Ectodermal cell (in vitro differentiated cells): Measurements from ENCODE around the gene PIP5K1C.

Experiments used
- H3K27ac ChIP-seq: 2 replicates; pipeline ENCODE4 v1.7.0; 2013; ENCODE audit warnings: mild to moderate bottlenecking, low read depth, low read length; ENCODE audit not compliant: insufficient read depth, poor library complexity, severe bottlenecking
- H3K27me3 ChIP-seq: 2 replicates; pipeline ENCODE4 v1.7.0; 2013; ENCODE audit warnings: mild to moderate bottlenecking, low read length; ENCODE audit not compliant: insufficient read depth, control insufficient read depth, poor library complexity, severe bottlenecking
- H3K36me3 ChIP-seq: one replicate; pipeline ENCODE4 v1.7.0; 2013; ENCODE audit warnings: low read length; ENCODE audit not compliant: control insufficient read depth, insufficient read depth
- H3K4me1 ChIP-seq: one replicate; pipeline ENCODE4 v1.7.0; 2013; ENCODE audit warnings: low read length; ENCODE audit not compliant: control insufficient read depth, insufficient read depth
- H3K4me3 ChIP-seq: 2 replicates; pipeline ENCODE4 v1.7.0; 2013; ENCODE audit warnings: low read depth, low read length, control low read depth; ENCODE audit not compliant: insufficient read depth
- H3K9me3 ChIP-seq: 2 replicates; pipeline ENCODE4 v1.7.0; 2013; ENCODE audit warnings: mild to moderate bottlenecking, low read length, moderate library complexity; ENCODE audit not compliant: control insufficient read depth
- WGBS, 2 experiments: methylation state at CpG; one replicate each; pipeline ENCODE4 v1.1.7; 2013; ENCODE audit warnings: missing lambda C conversion rate in 2 of 2; 5-methylcytosine and 5-hydroxymethylcytosine counted together

The PIP5K1C gene

DNA sequence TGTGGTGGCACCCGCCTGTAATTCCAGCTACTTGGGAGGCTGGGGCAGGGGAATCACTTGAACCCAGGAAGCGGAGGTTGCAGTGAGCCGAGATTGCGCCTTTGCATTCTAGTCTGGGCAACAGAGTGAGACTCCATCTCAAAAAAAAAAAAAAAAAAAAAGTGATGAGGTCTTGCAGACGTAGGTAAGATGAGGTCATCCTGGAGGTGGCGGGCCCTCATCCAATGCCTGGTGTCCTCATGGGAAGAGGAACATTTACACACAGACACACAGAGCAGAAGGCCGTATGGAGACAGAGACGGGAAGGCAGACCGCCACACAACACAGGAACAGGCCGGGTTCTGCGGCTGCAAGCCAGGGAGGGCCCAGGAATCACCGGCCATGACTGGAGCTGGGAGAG lies 78.0 kb downstream of the PIP5K1C start:
- no peaks in the 10 kb centered on the region for H3K27me3 ChIP-seq
- no peak overlapping the region for H3K27ac ChIP-seq
- no peaks in the 10 kb centered on the region for H3K36me3 ChIP-seq
- H3K4me3 ChIP-seq: no peak overlapping the region
- H3K9me3 ChIP-seq: no peaks in the 10 kb centered on the region
- peaks cover 4% of the 10 kb centered on the region for H3K4me1 ChIP-seq
- WGBS, 2 experiments: 88 to 92% methylated on average over 12 of the region's 12 CpGs

DNA sequence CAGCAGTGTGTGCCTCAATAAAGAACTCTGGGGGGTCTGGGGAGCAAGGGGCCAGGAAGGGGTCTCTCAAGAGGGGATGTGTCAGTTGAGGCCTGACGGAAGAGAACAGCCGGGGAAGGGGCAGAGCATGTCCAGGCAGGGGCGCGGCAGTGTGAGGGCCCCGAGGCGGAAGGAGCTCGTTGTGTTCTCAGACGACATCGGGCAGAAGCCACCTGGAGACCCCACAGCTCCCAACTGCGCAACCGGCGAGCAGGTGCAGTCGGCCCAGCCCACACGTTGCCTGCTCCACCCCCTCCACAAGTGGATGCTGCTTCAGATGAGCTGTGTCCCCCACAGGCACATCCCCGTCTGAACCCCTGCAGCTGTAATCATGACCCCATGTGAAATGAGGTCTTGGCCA lies 78.6 kb downstream of the PIP5K1C start:
- H3K27ac ChIP-seq: no peak overlapping the region
- no peaks in the 10 kb centered on the region for H3K36me3 ChIP-seq
- H3K4me1 ChIP-seq: peaks cover 4% of the 10 kb centered on the region
- no peaks in the 10 kb centered on the region for H3K9me3 ChIP-seq
- 96 to 97% methylated on average over 15 of the region's 15 CpGs for WGBS, 2 experiments
- H3K4me3 ChIP-seq: no peak overlapping the region
- H3K27me3 ChIP-seq: no peaks in the 10 kb centered on the region

DNA sequence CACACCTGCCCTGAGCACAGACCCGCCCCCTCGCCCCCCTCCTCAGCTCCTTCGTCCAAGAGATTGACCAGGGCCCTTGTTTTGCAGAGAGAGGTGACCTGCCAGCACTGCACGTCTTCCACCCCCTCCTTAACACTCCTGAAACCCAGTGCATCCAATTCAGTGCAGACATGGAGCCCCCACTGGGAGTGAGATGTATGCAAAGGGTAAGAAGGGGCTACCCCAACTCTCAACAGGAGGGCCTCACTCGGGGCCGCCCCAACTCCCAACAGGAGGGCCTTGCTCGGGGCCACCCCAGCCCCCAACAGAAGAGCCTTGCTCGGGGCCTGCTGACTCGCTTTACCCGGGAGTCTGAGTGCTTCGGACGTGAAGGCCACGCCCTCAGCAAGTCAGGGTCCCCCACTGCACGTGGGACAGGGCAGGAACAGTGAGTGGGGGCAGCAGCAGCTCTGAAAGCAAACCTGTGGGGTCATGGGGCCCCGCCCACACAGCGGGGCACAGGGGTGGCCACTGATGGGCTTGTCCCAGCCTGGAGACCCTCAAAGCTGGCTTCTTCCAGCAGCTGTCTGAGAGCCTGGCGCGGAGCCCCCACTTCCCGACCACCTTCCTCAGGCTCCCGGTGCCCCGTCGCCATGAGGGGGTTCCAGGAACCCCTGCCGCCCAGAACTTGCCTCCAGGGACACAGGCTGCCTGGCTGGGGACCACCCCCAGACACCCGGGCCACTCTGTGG lies 79.3 kb downstream of the PIP5K1C start:
- WGBS, 2 experiments: 92 to 93% methylated on average over 24 of the region's 24 CpGs
- Histone ChIP-seq H3K4me3 (no peak overlapping the region), H3K36me3 (no peaks in the 10 kb centered on the region), H3K4me1 (peaks cover 4% of the 10 kb centered on the region), H3K9me3 (no peaks in the 10 kb centered on the region), H3K27me3 (no peaks in the 10 kb centered on the region), H3K27ac (no peak overlapping the region)

DNA sequence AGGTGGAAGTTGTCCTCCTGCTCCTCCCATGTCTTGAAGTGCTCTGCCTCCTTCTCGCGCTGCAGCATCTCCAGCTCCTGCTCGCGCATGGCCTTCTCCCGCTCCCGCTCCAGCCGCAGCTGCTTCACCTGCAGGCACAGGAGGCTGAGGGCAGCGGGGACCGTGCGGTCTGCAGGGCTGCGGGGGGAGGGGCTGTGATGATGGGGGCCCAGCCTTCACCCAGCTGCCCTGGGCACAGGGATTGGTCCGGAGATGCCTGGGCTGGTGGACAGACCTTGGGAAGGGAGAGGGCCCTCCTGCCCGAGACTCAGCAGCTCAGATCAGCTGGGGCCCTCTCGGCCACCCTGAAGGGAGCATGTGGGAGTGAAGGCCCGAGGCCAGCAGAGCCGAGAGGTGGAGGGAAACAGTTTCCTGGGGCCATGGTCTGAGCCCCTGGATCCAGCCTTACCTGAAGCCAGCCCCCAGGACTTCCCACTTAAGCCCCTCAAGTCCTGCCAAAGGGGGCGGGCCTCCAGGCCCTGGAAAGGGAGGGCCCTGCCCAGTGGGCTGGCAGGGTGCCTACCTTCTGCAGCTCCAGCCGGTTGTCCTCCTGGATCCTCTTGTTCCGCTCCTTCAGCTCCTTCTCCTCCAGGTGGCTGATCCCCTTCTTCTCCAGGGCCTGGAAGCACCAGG lies 80.0 kb downstream of the PIP5K1C start:
- Histone ChIP-seq H3K36me3 (no peaks in the 10 kb centered on the region), H3K4me1 (no peaks in the 10 kb centered on the region), H3K27ac (no peak overlapping the region), H3K4me3 (no peak overlapping the region), H3K9me3 (no peaks in the 10 kb centered on the region), H3K27me3 (no peaks in the 10 kb centered on the region)
- WGBS, 2 experiments: 93 to 94% methylated on average over 19 of the region's 19 CpGs

DNA sequence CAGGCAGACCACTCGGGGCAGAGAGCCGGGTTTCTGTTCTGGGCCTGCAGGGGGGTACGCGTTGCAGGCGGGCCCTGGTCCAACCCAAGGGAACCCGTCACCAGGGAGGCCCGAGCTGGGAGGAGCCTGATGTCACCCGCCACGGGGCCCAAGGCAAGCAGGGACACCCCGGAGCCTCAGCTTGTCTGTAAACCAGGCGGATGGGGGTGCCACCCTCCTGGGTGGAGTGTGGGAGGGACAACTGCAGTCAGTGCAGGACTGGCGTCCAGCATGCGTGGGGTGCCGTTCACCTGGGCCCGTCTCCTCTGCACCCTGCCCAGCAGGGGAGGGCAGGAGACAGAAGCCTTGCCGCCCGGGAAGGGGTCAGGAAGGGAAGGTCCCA lies 80.6 kb downstream of the PIP5K1C start:
- Histone ChIP-seq H3K9me3 (no peaks in the 10 kb centered on the region), H3K27ac (no peak overlapping the region), H3K27me3 (no peaks in the 10 kb centered on the region), H3K4me1 (no peaks in the 10 kb centered on the region), H3K36me3 (no peaks in the 10 kb centered on the region), H3K4me3 (no peak overlapping the region)
- WGBS, 2 experiments: 94 to 96% methylated on average over 17 of the region's 17 CpGs

DNA sequence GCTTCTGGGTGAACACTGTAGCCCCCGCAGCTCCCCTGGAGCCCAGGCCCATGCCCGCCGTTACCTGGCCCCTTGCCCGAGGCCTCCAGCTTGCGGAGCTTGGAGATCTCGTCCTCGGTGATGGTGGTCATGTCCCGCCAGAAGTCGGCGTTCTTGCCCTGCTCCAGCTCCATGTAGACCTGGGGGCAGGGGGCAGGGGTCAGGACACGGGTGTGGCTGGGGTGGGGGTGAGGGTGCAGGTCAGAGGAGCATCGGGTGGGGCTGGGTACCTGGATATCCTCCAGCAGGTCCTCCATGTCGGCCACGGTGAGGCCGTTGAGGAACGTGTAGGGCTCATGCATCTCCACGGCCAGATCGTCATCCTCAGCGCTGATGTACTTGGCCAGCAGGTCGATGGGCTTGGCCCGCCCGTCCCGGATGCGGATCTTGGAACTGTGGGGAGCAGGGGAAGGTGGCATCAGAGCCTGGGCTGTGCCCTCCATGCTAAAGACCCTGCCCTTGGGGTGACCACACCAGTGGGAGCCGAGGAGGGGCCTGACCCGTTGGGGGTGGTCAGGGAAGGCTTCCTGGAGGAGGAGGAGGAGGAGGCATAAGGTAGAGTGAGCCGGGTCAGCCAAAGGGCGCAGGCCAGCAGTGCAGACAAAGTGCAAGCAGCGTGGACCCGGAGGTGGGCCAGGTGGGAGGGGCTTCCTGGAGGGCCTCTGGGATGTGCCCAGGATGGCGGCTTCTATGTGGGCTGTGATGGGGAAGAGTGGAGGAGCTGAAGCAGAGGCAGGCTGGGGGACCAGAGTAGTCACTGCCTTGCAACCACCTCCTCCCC lies 81.2 kb downstream of the PIP5K1C start:
- H3K4me3 ChIP-seq: no peak overlapping the region
- no peaks in the 10 kb centered on the region for H3K36me3 ChIP-seq
- H3K4me1 ChIP-seq: no peaks in the 10 kb centered on the region
- no peak overlapping the region for H3K27ac ChIP-seq
- H3K9me3 ChIP-seq: no peaks in the 10 kb centered on the region
- 96% methylated on average over 31 of the region's 31 CpGs for WGBS, 2 experiments
- H3K27me3 ChIP-seq: no peaks in the 10 kb centered on the region

DNA sequence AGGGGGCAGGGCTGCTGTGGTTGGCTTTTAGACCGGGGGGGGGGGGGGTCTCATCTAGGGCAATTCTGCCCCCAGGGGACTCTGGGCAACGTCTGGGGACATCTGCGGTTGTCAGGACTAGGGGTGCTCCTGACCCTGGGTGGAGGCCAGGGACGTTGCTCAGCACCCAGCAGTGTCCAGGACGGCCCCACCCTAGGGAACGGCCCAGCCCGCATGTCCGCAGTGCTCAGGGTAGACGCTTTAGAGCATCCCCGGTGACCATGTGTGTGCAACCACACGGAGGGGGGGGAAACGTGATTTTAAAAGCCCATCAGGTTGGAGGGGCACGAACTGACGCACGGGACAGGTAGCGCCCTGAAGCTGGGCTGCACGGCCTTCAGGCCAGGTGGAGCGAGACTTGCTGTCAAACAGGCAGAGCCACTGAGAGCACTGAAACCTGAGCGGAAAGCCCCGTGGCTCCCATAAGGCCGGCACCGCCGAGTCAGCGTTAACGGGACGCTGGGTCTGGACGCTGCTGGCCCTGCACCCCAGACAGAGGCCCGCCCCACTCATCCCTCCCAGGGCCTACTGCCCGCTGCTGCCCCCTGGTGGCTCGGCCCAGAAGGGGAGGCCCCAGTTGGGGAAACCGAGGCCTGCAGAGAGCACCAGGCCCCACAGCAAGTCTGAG lies 82.0 kb downstream of the PIP5K1C start:
- H3K4me1 ChIP-seq: no peaks in the 10 kb centered on the region
- WGBS, 2 experiments: 79% methylated on average over 31 of the region's 31 CpGs
- H3K9me3 ChIP-seq: no peaks in the 10 kb centered on the region
- H3K36me3 ChIP-seq: no peaks in the 10 kb centered on the region
- no peak overlapping the region for H3K4me3 ChIP-seq
- H3K27me3 ChIP-seq: no peaks in the 10 kb centered on the region
- no peak overlapping the region for H3K27ac ChIP-seq

DNA sequence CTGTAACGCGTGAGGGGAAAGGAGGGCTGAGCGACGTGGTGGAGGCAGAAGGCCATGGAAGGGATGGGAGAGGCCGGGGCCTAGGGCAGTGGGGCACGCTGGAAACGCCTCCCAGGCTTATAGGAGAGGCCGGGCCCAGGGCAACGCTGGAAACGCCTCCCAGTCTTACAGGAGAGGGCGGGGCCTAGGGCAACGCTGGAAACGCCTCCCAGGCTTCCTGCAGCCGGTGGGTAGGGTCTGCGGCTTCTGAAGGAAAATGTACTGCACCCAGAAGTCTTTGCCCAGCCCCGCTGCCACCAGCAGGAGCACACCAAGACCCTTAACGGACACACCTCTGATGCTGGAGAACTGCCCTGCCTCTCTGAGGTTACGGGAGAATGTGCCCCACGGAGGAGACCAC lies 82.8 kb downstream of the PIP5K1C start:
- H3K4me3 ChIP-seq: no peak overlapping the region
- H3K4me1 ChIP-seq: no peaks in the 10 kb centered on the region
- no peaks in the 10 kb centered on the region for H3K36me3 ChIP-seq
- no peaks in the 10 kb centered on the region for H3K27me3 ChIP-seq
- 79 to 81% methylated on average over 19 of the region's 19 CpGs for WGBS, 2 experiments
- H3K9me3 ChIP-seq: no peaks in the 10 kb centered on the region
- H3K27ac ChIP-seq: no peak overlapping the region

DNA sequence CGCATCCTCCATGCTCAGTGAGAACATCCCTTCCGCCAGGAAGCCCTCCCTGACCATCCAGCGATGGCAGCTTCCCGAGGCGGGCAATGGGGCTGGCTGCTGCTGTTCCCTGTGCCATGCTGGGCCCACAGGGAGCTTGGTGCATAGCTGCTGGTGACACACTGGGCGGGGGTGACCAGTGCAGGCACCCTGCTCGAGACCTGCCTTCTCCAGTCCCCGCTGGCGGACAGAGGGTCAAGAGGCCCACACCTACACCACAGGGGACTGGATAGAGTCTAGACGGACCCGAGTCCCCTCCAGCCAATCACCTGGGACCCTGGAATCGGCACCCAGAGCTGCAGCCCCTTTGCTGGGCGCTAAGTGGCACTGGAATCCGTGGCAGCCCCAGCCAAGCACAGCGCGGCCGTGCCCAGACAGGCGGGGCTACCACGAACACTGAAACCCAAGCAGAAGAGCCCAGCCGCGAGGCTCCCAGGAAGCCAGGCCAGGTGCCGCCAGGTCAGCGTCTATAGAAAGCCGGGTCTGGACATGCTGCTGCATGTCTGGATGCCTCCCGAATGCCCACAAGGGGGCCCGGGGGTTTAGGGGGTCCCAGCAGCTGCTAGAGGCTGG lies 84.6 kb downstream of the PIP5K1C start:
- WGBS, 2 experiments: 93 to 95% methylated on average over 26 of the region's 26 CpGs
- H3K36me3 ChIP-seq: peaks cover 6% of the 10 kb centered on the region
- no peaks in the 10 kb centered on the region for H3K9me3 ChIP-seq
- no peak overlapping the region for H3K4me3 ChIP-seq
- no peak overlapping the region for H3K27ac ChIP-seq
- H3K4me1 ChIP-seq: no peaks in the 10 kb centered on the region
- no peaks in the 10 kb centered on the region for H3K27me3 ChIP-seq
